ENCODE data around the gene NCAPD3. TPM values are rescaled to one million over a fixed set of nuclear protein-coding genes. Genes with fewer than 3 reads are reported as not detected.
"Not testable (repeated sequence)": the region's sequence is repeated elsewhere in the genome, so short reads cannot be mapped to it uniquely, and the experiment has no call there.

Gene NCAPD3
- total RNA-seq, 1 donor from 2014 or later = 13.1 TPM

DNA sequence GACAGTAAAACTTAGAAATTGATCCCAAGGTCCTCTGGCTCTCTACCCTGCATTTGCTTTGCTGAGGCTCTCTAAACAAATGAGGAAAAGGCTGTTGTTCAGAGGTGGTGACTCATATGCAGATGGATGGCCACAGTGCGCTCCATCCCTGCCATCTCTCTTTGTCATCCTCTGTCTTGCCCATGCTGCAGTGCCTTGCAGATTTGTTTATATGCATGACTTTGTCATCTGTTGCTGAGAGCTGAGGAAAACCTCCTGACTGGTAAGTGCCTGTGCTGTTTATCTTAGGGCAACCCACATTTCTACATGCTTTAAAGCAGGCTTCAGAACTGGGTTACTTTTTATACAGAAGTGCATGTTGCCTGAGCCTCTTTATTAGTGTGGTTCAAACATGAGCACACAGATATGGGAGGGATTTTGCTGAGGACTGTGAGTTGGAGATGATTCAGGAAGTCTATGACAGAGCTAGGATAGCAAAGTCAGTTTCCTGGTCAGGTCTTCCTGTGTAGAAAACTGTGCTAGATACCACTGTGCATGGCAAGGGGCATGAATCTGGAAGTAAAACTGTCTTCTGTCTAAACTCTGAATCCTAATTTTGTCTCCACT, 97.4 kb downstream of the NCAPD3 start:
- peak; percentile 60 for ATAC-seq

DNA sequence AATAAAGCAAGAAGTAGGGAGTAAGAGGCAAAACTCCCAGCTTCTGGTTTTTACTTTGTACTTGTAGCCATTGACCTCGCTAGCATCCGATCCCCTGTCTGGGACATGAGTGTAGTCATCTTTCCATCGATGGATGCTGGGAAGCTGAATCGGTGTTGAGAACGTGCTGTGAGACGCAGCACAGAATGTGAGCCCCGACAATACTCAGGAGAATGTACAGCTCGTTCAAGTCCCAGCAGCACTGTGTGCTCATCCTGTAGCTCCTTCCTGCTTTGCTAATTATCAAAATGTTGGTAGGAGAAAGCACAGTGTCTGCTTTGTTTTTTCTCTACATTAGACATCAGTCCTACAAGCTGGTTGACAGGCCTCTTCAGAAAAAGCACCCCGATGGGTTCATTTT, 98.3 kb downstream of the NCAPD3 start:
- no peak for ATAC-seq

DNA sequence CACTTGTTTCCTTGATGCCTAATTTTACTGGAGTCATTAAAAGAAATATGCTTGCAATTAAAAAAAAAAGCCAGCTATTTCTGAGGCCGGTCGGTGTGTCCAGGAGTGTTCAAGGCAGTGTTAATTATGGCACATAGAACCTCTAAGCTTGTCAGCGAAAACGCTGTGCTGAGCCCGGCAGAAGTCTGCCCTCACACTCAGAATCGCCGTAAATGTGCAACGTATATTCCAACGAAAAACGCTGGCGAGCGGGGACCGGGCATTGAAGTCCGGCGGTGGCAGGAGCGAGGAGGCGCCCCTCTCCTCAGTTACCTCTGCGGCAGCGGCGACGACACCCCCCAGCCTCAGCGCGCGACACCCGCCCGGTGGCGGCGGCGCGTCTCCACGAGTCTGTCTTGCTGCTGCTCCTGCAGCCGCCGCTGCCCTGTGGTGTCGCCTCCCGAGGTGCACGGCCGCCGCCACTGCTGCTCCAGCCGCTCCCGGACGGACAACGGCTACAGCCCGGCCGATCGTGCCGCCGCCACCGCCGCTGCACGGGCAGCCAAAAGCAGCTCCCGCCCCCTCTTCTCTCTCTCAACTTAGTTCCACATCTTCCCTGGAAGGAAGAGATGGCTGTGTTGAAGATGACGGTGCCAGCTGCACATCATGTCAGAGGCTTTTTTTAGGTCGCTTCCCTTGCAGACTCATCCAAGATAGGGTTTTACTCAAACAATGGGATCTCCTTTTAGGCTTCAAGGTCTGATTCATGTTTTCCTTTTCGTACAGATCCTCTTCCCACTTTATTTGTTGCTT, 98.9 kb downstream of the NCAPD3 start:
- ATAC-seq = peak; percentile 52

GRCh38 chr11:134120921-134121526, 102.7 kb downstream of the NCAPD3 start:
- peak; percentile 28 for ATAC-seq

- ATAC-seq = no peak
Measured at GRCh38 chr11:134120143-134120850, 103.5 kb downstream of the NCAPD3 start.

DNA sequence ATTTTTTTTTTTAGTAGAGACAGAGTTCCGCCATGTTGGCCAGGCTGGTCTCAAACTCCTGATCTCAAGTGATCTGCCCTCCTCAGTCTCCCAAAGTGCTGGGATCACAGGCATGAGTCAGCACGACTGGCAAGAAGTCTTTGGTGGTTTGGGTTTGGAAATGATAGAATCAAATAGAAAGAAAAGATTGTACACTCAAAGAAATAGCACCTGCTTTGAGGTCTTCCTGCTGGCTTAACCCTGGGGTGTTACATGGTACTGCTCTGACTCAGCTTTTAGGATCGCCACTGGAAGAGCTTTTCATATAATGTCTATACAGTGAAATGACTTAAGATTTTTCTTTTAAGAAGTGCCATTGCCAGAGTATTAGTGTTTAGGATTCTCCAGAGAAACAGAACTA, 104.7 kb downstream of the NCAPD3 start:
- ATAC-seq = no peak

- ATAC-seq = no peak
Measured at GRCh38 chr11:134118006-134118405, 105.8 kb downstream of the NCAPD3 start.

- ATAC-seq = no peak
Measured at GRCh38 chr11:134116210-134116609, 107.6 kb downstream of the NCAPD3 start.

DNA sequence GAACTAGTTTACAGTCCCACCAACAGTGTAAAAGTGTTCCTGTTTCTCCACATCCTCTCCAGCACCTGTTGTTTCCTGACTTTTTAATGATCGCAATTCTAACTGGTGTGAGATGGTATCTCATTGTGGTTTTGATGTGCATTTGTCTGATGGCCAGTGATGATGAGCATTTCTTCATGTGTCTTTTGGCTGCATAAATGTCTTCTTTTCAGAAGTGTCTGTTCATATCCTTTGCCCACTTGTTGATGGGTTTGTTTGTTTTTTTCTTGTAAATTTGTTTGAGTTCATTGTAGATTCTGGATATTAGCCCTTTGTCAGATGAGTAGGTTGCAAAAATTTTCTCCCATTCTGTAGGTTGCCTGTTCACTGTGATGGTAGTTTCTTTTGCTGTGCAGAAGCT, 110.0 kb downstream of the NCAPD3 start:
- not testable (repeated sequence) for ATAC-seq

DNA sequence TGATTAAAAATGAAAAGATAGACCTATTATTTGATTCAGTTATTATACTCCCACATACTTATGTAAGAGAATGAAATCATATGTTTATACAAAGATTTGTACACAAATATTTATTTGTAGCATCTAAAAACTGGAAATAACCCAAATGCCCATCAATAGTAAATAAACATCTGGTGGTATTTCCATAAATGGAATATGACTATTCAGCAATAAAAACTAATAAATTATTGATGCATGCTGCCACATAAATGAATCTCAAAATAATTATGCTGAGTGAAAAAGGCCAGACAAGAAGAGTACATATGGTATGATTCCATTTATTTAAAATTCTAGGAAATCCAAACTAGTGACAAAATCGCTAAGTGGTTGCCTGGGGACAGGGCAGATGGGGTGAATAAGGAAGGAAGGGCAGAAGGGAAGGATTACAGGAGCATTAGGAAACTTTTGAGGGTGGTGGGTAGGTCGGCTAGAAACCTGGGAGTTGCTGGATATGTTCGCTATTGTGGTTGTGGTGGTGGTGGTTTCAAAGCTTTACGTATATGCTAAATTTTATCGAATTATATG, 113.4 kb downstream of the NCAPD3 start:
- no peak for ATAC-seq

Other genes starting within 250 kb of the NCAPD3 start
- gene JAM3, start 154.9 kb downstream of the NCAPD3 start, total RNA-seq = 1.7 TPM
- gene VPS26B, start 704 bp upstream of the NCAPD3 start, total RNA-seq = 24.1 TPM
- gene THYN1, start 29.4 kb upstream of the NCAPD3 start, total RNA-seq = 20.0 TPM
- gene ACAD8, start 29.6 kb upstream of the NCAPD3 start, total RNA-seq = 13.9 TPM
- not detected for gene GLB1L3, start 52.4 kb upstream of the NCAPD3 start, total RNA-seq
- 2.2 TPM for gene GLB1L2, start 108.0 kb upstream of the NCAPD3 start, total RNA-seq
- 0.08 TPM for gene B3GAT1, start 188.3 kb upstream of the NCAPD3 start, total RNA-seq

All from esophagus mucosa (tissue), 1 donor.